Body of pancreas (tissue), 4 donors: ENCODE results near the gene KNCN.

Experiments
- POLR2A ChIP-seq, 3 donors: fragments of 450-650 bp; IDR thresholded peaks; one replicate each; pipeline ENCODE4 v1.6.1; 2016; ENCODE audit warnings: antibody characterized with exemption in 3 of 3, mild to moderate bottlenecking in 2 of 3
- TF ChIP-seq, protein P1 (sequence below), 7 experiments: fragments of 450-650 bp in 4 of 7; fragments of 200-600 bp in 3 of 7; sonication (generic) in 3 of 7; IDR thresholded peaks; one replicate each; pipeline ENCODE4 v1.5.1; 2016 to 2019; ENCODE audit warnings: antibody characterized with exemption in 7 of 7

- TF ChIP-seq, protein P1, sequence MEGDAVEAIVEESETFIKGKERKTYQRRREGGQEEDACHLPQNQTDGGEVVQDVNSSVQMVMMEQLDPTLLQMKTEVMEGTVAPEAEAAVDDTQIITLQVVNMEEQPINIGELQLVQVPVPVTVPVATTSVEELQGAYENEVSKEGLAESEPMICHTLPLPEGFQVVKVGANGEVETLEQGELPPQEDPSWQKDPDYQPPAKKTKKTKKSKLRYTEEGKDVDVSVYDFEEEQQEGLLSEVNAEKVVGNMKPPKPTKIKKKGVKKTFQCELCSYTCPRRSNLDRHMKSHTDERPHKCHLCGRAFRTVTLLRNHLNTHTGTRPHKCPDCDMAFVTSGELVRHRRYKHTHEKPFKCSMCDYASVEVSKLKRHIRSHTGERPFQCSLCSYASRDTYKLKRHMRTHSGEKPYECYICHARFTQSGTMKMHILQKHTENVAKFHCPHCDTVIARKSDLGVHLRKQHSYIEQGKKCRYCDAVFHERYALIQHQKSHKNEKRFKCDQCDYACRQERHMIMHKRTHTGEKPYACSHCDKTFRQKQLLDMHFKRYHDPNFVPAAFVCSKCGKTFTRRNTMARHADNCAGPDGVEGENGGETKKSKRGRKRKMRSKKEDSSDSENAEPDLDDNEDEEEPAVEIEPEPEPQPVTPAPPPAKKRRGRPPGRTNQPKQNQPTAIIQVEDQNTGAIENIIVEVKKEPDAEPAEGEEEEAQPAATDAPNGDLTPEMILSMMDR (IDR thresholded peaks at IDR 0.05), result no peak
- no peak for TF ChIP-seq POLR2A (IDR thresholded peaks at IDR 0.05)
Measured at GRCh38 chr1:46583494-46583893, 32.0 kb upstream of the KNCN start.
